Mammary epithelial cell (primary cell): ENCODE results near the gene PRPH2.
A peak's percentile ranks its signal among the peaks of the same experiment; 100 is the strongest.

Experiments
- CTCF ChIP-seq, 2 donors: IDR thresholded peaks in 1 of 2; conservative IDR thresholded peaks in 1 of 2; 2 replicates each; pipeline ENCODE4 v1.5.1; 2011 to 2012; ENCODE audit warnings: inconsistent platforms in 2 of 2, low read length in 2 of 2, mild to moderate bottlenecking in 2 of 2, control low read depth in 1 of 2, low read depth in 1 of 2; ENCODE audit not compliant: insufficient read depth in 1 of 2; ENCODE audit errors: extremely low read depth in 1 of 2
- EZH2 ChIP-seq: IDR thresholded peaks from 2 replicates; pipeline ENCODE4 v1.6.1; 2012; ENCODE audit warnings: low read length, inconsistent platforms, borderline replicate concordance

GRCh38 chr6:42726485-42727086 lies 4.2 kb upstream of the PRPH2 start:
- TF ChIP-seq CTCF (conservative IDR thresholded peaks at IDR 0.05 in 1 of 2, IDR thresholded peaks at IDR 0.05 in 1 of 2; ENCODE audit: extremely low read depth in 1 of 2, insufficient read depth in 1 of 2, low read depth in 1 of 2, low read length in 2 of 2) (peak; percentile 81 to 88), EZH2 (no peak)
